HL-60 (cell line): Measurements from ENCODE around the gene GGA1.

ENCODE experiments used
- CTCF ChIP-seq: IDR thresholded peaks from one replicate; pipeline ENCODE4 v1.5.1; 2011; ENCODE audit warnings: low read length, control low read depth, inconsistent platforms; ENCODE audit not compliant: insufficient read depth
- GABPA ChIP-seq: IDR thresholded peaks from 2 replicates; pipeline ENCODE4 v1.6.1; 2012; ENCODE audit warnings: low read depth
- POLR2AphosphoS5 ChIP-seq: IDR thresholded peaks from 2 replicates; pipeline ENCODE4 v1.6.1; 2012; ENCODE audit warnings: low read depth
- REST ChIP-seq: IDR thresholded peaks from 2 replicates; pipeline ENCODE4 v1.6.1; 2012; ENCODE audit warnings: low read depth; ENCODE audit not compliant: insufficient replicate concordance
- SPI1 ChIP-seq: IDR thresholded peaks from 2 replicates; pipeline ENCODE4 v1.6.1; 2012; ENCODE audit warnings: low read depth, mild to moderate bottlenecking, borderline replicate concordance

- TF ChIP-seq POLR2AphosphoS5: no peak
- no peak for TF ChIP-seq CTCF
- no peak for TF ChIP-seq REST
- TF ChIP-seq SPI1: no peak; the same call in 1 of the 2 replicates
- TF ChIP-seq GABPA: no peak
Measured at GRCh38 chr22:37672206-37672919, 63.7 kb downstream of the GGA1 start.
